ENCODE data around the gene FSTL4. TPM values are rescaled to one million over a fixed set of nuclear protein-coding genes. Genes with fewer than 3 reads are reported as not detected.

Gene FSTL4
- total and polyA plus RNA-seq, 4 donors, result 0.08 to 1.4 (median 0.31) TPM

- Histone ChIP-seq H3K9me3 (ENCODE audit: control insufficient read depth in 4 of 4, insufficient read depth in 3 of 4, low read length in 3 of 4) (no peaks in the 10 kb centered on the region), H3K27ac (ENCODE audit: low read depth in 1 of 2, low read length in 1 of 2) (no peak overlapping the region), H3K4me1 (ENCODE audit: control insufficient read depth in 5 of 5, insufficient read depth in 5 of 5, low read length in 5 of 5) (no peaks in the 10 kb centered on the region), H3K4me3 (no peak overlapping the region), H3K27me3 (ENCODE audit: control insufficient read depth in 3 of 3, insufficient read depth in 3 of 3, low read length in 2 of 3) (no peaks in the 10 kb centered on the region), H3K36me3 (ENCODE audit: control insufficient read depth in 4 of 4, insufficient read depth in 4 of 4, low read length in 4 of 4) (no peaks in the 10 kb centered on the region), H3K9ac (ENCODE audit: insufficient read depth in 1 of 2, low read length in 2 of 2) (no peak overlapping the region)
- no peak for TF ChIP-seq CTCF (IDR thresholded peaks at IDR 0.05; ENCODE audit: control extremely low read depth, extremely low read depth)
- 79 to 83% methylated on average over 7 of the region's 7 CpGs for WGBS, 2 donors
- ATAC-seq (ENCODE audit: insufficient read depth, low FRiP score) (no peak), DNase-seq (no peak)
Observed at GRCh38 chr5:133309984-133310621, 302.2 kb downstream of the FSTL4 start.

- Histone ChIP-seq H3K9me3 (ENCODE audit: control insufficient read depth in 4 of 4, insufficient read depth in 3 of 4, low read length in 3 of 4) (no peaks in the 10 kb centered on the region), H3K36me3 (ENCODE audit: control insufficient read depth in 4 of 4, insufficient read depth in 4 of 4, low read length in 4 of 4) (no peaks in the 10 kb centered on the region), H3K4me3 (no peak overlapping the region), H3K9ac (ENCODE audit: insufficient read depth in 1 of 2, low read length in 2 of 2) (no peak overlapping the region), H3K4me1 (ENCODE audit: control insufficient read depth in 5 of 5, insufficient read depth in 5 of 5, low read length in 5 of 5) (no peaks in the 10 kb centered on the region), H3K27ac (ENCODE audit: low read depth in 1 of 2, low read length in 1 of 2) (no peak overlapping the region), H3K27me3 (ENCODE audit: control insufficient read depth in 3 of 3, insufficient read depth in 3 of 3, low read length in 2 of 3) (no peaks in the 10 kb centered on the region)
- TF ChIP-seq CTCF (IDR thresholded peaks at IDR 0.05; ENCODE audit: control extremely low read depth, extremely low read depth), result no peak
- WGBS, 2 donors, result 33 to 58% methylated on average over 6 of the region's 6 CpGs
- DNase-seq (no peak), ATAC-seq (ENCODE audit: insufficient read depth, low FRiP score) (no peak)
Observed at GRCh38 chr5:133309166-133309795, 303.1 kb downstream of the FSTL4 start.

- no peaks in the 10 kb centered on the region for H3K9me3 ChIP-seq (ENCODE audit: control insufficient read depth in 4 of 4, insufficient read depth in 3 of 4, low read length in 3 of 4)
- no peaks in the 10 kb centered on the region for H3K36me3 ChIP-seq (ENCODE audit: control insufficient read depth in 4 of 4, insufficient read depth in 4 of 4, low read length in 4 of 4)
- ATAC-seq (ENCODE audit: insufficient read depth, low FRiP score) (no peak), DNase-seq (no peak)
- no peak overlapping the region for H3K27ac ChIP-seq (ENCODE audit: low read depth in 1 of 2, low read length in 1 of 2)
- H3K9ac ChIP-seq (ENCODE audit: insufficient read depth in 1 of 2, low read length in 2 of 2), result no peak overlapping the region
- 85 to 87% methylated on average over 6 of the region's 6 CpGs for whole genome bisulfite sequencing, 2 donors
- H3K27me3 ChIP-seq (ENCODE audit: control insufficient read depth in 3 of 3, insufficient read depth in 3 of 3, low read length in 2 of 3), result no peaks in the 10 kb centered on the region
- no peak overlapping the region for H3K4me3 ChIP-seq
- no peak for TF ChIP-seq CTCF (IDR thresholded peaks at IDR 0.05; ENCODE audit: control extremely low read depth, extremely low read depth)
- no peaks in the 10 kb centered on the region for H3K4me1 ChIP-seq (ENCODE audit: control insufficient read depth in 5 of 5, insufficient read depth in 5 of 5, low read length in 5 of 5)
Observed at GRCh38 chr5:133307275-133307674, 305.1 kb downstream of the FSTL4 start.
